ENCODE measurements around the gene GLUD1.
"Not testable (repeated sequence)": the region's sequence is repeated elsewhere in the genome, so short reads cannot be mapped to it uniquely, and the experiment has no call there.

The GLUD1 gene

DNA sequence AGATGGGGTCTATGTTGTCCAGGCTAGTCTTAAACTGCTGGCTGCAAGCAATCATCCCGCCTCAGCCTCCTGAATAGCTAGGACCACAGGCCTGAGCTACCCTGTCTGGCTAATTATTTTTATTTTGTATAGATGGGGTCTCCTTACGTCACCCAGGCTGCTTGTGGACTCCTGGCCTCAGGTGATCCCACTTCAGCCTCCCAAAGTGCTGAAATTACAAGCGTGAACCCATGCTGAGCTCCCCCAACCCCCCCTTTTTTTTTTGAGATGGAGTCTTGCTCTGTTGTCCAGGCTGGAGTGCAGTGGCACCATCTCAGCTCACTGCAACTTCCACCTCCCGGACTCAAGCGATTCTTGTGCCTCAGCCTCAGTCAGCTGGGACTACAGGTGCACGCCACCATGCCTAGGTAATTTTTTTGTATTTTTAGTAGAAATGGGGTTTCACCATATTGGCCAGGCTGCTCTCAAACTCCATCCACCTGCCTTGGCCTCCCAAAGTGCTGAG, 49.2 kb downstream of the GLUD1 start:
- no peak for DNase-seq (ENCODE audit: low read depth in 1 of 2, low spot score in 1 of 2)

DNA sequence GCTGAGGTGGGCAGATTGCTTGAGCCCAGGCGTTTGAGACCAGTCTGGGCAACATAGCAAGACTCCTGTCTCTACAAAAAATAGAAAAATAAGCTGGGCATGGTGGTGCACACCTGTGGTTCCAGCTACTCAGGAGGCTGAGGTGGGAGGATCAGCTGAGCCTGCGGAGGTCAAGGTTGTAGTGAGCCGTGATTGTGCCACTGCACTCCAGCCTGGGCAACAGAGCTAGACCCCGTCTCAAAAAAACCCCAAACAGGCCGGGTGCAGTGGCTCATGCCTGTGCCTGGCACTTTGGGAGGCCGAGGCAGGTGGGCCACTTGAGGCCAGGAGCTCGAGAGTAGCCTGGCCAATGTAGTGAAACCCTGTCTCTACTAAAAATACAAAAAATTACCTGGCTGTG, 51.1 kb downstream of the GLUD1 start:
- DNase-seq (ENCODE audit: low read depth in 1 of 2, low spot score in 1 of 2): not testable (repeated sequence)

DNA sequence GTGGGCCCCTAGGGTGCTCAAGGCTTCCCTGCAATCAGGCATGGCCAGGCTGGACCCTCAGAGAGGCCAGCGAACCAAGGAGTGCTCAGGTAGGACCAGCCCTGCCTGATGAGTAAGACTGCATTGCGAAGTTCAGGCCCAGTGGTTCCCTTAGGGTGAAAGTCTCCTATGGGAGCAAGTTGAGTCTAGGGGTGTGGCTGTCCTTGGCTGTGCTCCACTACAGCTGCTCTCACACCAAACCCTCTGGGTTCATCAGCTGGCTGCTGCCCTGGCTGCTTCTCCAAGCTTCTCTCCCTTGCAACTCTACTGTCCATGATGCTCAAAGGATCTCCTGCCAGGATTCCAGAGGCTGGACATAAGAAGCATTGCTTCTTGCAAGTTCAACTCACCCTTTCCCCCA, 55.9 kb downstream of the GLUD1 start:
- DNase-seq (ENCODE audit: low read depth in 1 of 2, low spot score in 1 of 2): no peak

DNA sequence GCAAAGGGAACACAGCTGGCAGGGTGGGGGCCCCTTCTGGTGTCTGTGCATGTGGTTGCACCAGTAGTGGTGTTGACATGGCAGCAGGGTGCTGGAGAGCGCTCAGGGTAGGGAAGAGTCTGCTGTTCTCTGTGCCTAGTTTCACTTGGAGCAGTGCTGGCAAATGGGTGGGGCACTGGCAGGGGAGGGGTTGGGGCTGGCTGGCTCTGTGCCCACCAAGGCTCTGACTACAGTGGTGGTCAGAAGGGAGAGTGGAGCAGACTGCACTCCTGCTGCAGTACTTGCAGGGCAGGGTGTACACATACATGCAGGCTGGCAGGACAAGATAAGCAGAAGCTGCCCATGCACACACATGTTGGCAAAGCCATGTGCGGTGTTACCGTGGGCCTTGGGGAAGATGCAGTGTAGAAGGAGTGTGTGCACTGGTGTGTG, 56.3 kb downstream of the GLUD1 start:
- no peak for DNase-seq (ENCODE audit: low read depth in 1 of 2, low spot score in 1 of 2)

DNA sequence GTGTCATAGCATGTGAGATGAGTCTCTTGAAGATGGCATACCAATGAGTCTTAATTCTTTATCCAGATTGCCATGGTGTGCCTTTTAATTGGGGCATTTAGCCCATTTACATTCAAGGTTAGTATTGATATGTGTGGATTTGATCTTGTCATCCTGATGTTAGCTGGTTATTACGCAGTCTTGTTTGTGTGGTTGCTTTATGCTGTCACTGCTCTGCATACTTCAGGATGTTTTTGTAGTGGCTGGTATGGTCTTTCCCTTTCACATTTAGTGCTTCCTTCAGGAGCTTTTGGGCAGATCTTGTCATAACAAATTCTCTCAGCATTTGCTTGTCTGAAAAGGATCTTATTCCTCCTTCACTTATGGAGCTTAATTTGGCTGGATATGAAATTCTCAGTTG, 58.0 kb downstream of the GLUD1 start:
- DNase-seq (ENCODE audit: low read depth in 1 of 2, low spot score in 1 of 2): no peak

DNA sequence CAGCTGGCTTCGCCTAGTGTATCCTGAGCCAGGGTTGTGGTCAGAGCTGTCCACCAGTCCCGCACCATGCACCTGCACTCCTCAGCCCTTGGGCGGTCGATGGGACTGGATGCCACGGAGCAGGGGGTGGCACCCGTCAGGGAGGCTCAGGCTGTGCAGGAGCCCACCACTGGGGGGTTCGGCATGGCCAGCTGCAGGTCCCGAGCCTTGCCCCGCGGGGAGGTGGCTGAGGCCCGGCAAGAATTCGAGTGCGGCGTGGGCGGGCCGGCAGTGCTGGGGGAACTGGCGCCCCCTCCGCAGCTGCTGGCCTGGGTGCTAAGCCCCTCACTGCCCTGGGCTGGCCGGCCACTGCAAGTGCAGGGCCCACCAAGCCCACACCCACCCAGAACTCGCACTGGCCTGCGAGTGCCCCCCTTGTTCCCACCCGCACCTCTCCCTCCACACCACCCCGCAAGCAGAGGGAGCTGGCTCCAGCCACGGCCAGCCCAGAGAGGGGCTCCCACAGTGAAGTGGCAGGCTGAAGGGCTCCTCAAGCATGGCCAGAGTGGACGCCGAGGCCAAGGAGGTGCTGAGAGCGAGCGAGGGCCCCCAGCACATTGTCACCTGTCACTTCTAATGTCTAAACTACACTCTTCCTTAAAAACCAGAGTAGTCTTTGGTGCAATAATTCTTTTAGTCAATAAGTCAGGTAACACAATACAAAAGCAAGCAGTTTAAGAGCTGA, 63.6 kb downstream of the GLUD1 start:
- no peak for DNase-seq (ENCODE audit: low read depth in 1 of 2, low spot score in 1 of 2)

DNA sequence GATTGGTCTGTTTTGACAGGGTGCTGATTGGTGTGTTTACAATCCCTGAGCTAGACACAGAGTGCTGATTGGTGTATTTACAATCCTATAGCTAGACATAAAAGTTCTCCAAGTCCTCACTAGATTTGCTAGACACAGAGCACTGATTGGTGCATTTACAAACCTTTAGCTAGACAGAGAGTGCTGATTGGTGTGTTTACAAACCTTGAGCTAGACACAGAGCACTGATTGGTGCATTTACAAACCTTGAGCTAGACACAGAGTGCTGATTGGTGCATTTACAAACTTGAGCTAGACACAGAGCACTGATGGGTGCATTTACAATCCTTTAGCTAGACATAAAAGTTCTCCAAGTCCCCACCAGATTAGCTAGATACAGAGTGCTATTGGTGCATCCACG, 64.2 kb downstream of the GLUD1 start:
- DNase-seq (ENCODE audit: low read depth in 1 of 2, low spot score in 1 of 2): not testable (repeated sequence)

DNA sequence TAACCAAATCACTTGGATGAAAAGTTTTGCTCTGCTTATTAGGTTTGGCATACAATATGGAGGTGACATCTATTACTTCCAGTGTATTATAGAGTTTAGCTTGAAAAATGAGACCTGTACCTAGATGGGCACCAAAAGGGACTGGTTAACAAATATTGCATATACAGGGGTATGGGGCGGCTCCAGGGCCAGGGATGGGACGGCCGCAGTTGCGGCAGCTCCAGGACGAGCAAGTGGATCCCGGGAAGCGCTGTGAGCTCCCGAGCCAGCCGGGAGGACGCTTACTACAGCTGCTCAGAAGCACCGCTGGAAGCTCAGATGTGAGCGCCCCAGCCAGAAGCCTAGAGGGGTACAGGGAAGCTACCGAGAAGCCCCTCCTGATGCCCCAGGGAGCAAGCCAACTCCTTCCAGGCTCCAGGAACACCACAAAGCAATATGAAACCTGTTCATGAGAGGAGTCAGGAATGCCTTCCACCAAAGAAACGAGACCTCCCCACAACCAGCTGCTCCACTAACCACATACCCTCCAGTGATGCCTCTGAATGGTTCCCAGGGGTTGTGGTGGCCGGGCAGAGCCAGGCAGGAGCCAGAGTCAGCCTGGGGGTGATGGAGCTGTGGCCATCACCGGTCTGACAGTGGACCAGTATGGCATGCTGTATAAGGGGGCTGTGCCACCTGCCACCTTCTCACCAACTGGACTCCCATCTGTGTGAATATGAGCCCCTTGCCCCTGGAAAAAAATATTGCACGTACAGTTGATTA, 67.7 kb downstream of the GLUD1 start:
- not testable (repeated sequence) for DNase-seq (ENCODE audit: low read depth in 1 of 2, low spot score in 1 of 2)

DNA sequence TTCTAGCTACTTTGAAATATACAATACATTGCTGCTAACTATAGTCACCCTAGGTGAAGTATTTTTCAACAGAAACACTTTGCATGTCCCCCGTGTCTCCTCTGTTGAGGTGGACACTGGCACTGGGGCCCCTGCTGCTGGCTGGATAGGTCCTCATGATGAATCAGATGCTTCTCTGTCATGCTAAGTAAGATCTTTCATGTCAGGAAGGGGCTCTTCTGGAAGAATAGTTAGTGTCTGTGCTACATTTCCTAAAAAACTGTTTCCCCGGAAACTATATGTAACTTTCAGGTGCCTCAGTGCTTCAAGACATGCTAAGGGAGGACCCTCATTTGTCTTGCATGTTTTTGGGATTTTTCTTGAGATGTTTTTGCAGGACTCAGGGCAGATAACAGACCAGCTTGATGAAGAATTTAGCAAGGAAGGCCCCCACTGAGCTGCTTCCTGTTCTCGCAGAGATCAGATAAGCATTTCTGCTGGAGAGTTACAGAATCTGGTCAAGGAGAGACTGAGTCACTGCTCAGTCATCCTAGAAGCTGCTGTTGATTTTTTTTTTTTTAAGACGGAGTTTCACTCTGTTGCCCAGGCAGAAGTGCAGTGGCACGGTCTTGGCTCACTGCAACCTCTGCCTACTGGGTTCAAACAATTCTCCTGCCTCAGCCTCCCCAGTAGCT, 69.2 kb downstream of the GLUD1 start:
- DNase-seq (ENCODE audit: low read depth in 1 of 2, low spot score in 1 of 2): not testable (repeated sequence)

DNA sequence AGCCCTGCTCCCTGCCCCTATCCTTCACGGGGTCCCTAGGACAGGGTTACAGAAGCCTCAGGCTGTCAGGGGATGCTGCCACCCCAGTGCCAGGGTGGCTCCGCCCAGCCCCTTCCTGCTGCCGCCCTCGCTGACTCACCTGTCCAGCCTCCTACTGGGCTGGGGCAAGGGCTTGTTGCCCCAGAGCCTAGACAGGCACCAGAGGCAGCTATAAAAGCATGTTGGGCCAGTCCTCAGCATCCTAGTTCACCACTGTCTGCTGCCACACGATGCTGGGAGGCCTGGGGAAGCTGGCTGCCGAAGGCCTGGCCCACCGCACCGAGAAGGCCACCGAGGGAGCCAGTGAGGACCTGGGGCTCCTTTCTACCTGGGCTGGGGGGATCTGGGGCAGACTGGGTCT, 74.6 kb downstream of the GLUD1 start, which contains the start of gene FAM25A:
Gene FAM25A, plus strand, starts transcription at position 239 of the 400 bp plus-strand sequence. Its CDS starts 31 bp downstream, at position 270.
- not testable (repeated sequence) for DNase-seq (ENCODE audit: low read depth in 1 of 2, low spot score in 1 of 2)

DNA sequence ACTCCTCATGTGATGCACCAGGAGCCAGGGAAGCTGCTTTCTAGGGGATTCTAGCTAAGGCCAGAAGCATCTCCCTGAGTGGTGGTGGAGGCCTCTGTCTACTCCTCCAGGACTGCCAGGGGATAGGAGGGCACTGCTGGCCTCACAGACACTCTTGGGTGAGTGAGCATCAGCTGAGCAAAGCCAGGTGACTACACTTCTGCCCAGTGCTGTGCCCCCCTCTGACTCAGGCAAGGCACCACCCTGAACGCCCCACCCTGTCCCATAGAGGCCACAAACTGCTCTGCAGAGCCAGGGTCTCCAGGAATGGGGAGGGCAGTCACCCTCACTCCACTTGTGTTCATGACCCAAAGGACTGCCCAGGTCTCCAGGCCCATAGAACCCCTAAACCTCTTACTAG, 75.1 kb downstream of the GLUD1 start:
- DNase-seq (ENCODE audit: low read depth in 1 of 2, low spot score in 1 of 2): not testable (repeated sequence)

DNA sequence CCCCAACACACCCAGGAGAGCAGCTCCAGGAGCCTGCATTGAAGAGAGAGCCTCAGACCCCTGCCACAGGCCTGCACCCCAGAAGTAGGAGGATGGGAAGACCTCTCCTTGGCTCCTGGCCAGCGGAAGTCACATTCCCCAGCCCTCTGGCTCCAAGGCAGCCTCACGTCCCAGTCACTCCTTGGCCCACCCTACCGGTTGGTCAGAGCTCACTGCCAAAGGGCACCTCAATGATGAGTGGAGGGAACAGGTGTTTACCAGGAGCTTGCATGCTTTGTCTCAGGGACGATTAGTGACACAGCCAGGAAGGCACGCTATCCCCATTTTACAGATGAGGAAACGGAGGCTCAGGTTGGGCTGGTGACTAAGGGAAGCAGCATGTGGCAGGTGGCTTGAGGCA, 75.6 kb downstream of the GLUD1 start:
- DNase-seq (ENCODE audit: low read depth in 1 of 2, low spot score in 1 of 2): not testable (repeated sequence)

DNA sequence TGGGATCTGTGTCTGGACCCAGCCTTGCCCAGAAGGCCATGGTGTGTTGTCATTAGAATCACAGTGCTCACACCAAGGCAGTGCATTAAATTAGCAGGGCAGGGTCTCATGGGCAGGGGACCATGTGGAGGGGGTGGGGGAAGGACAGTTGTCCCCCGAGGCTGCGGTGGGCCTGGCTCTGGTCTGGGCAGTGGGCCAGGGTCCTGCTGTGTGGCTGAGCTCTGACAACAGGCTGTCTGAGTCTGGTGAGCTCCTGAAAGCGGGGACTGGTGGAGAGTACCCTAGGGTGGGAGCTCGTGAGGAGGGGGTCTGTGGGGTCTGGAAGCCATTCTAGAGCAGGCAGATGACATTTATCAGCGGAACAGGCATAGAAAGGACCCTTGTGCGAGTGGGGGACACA, 76.5 kb downstream of the GLUD1 start:
- DNase-seq (ENCODE audit: low read depth in 1 of 2, low spot score in 1 of 2): not testable (repeated sequence)

DNA sequence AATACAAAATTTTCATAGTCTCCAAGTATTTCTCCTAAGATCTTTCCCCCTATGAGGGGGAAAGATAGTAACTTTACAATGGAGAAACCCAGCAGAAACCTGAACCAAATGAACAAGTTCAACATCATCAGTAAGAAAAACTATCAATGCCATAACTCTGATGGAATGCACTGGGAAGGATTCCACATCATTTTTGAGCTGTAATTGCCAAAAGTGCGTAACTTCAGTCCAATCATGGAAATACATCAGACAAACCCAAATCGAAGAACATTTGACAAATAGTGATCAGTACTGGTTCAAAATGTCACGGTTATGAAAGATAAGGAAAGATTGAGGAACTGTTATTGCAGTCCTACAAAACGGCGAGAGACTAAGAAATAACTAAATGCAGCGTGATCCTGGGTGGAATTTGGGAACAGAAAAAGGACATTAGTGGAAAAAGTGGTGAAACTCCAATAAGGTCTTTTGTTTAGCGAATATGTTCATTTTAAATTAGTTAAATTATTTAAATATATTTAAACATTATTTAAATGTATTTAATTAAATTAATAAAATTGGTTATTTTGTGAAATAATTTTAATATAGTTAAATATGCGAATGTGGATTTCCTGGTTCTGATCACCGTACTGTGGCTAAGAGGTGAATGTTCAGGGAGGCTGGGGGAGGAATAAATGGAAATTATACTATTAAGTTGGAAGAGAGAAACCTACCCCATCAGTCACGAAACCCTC, 79.5 kb downstream of the GLUD1 start:
- DNase-seq (ENCODE audit: low read depth in 1 of 2, low spot score in 1 of 2): not testable (repeated sequence)

DNA sequence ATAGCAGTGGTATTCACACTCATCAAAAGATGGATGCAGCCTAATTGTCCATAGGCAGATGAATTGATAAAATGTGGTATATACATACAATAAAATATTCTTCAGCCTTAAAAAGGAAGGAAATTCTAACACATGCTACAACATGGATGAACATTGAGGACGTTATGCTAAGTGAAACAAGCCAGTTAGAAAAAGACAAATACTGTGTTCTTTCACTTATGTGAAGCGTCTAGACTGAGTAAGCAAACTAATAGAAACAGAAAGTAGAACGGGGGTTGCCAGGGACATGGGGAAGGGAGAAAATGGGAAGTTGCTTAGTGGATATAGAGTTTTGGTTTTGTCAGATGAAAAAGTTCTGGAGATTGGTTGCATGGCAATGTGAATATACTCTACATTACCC, 81.1 kb downstream of the GLUD1 start:
- not testable (repeated sequence) for DNase-seq (ENCODE audit: low read depth in 1 of 2, low spot score in 1 of 2)

DNA sequence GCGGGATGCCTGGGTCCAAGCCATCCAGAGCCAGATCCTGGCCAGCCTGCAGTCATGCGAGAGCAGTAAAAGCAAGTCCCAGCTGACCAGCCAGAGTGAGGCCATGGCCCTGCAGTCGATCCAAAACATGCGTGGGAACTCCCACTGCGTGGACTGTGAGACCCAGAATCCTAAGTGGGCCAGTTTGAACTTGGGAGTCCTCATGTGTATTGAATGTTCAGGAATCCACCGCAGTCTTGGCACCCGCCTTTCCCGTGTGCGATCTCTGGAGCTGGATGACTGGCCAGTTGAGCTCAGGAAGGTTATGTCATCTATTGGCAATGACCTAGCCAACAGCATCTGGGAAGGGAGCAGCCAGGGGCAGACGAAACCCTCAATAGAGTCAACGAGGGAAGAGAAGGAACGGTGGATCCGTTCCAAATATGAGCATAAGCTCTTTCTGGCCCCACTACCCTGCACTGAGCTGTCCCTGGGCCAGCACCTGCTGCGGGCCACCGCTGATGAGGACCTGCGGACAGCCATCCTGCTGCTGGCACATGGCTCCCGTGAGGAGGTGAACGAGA, 85.4 kb downstream of the GLUD1 start:
- DNase-seq (ENCODE audit: low read depth in 1 of 2, low spot score in 1 of 2): not testable (repeated sequence)

DNA sequence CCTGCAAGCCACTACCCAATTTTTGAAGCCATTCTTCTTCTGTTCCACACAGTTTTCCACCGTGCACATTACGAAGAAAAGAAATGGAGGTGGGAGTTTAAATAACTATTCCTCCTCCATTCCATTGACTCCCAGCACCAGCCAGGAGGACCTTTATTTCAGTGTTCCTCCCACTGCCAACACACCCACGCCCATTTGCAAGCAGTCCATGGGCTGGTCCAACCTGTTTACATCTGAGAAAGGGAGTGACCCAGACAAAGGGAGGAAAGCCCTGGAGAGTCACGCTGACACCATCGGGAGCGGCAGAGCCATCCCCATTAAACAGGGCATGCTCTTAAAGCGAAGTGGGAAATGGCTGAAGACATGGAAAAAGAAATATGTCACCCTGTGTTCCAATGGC, 86.3 kb downstream of the GLUD1 start:
- not testable (repeated sequence) for DNase-seq (ENCODE audit: low read depth in 1 of 2, low spot score in 1 of 2)

DNA sequence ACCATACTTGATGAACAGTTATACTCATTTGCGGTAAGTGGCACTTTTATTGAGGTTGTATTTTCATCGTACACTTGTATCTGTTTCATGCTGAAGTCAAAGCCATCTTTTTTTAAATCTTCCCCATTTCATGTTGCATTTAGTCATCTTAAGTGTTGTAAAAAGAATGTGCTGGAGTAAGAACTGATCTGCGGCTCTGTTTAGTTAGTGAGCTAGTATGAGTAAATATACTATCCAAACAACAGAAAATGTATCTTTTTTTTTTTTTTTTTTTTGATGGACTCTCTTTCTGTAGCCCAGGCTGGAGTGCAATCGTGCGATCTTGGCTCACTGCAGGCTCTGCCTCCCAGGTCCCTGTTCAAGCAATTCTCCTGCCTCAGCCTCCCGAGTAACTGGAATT, 87.0 kb downstream of the GLUD1 start:
- not testable (repeated sequence) for DNase-seq (ENCODE audit: low read depth in 1 of 2, low spot score in 1 of 2)

DNA sequence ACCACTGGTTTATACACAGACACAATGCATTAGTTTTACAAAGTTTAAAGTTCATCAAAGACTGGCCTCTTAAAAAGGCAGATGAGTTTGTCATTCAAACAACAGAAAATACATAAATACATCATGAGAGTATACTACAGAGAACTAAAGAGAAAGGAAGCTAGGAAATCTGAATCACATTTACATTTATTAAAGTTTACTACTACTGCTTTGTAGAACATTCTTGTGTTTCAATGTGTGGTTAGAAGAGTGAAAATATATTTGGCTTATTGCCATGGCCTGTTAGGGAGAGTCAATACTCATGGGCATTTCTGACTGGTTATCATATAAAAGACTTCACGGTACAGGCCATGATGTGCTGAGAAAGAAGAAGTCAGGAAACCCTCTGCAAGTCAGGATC, 87.5 kb downstream of the GLUD1 start:
- not testable (repeated sequence) for DNase-seq (ENCODE audit: low read depth in 1 of 2, low spot score in 1 of 2)

DNA sequence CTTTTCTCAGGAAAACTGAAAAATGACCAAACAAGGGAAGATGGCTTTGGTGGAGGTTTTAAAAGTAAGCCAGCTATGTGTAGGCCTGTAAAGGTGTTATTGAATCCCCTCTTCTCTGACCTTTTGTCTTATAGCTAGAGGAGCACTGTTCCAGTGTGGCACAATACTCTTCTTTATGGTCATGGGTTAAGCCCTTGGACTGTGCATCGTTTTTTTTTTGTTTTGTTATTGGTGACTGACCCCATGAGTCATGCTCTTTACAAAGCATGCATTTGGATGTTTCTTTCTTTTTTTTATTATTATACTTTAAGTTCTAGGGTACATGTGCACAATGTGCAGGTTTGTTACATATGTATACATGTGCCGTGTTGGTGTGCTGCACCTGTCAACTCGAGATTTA, 94.2 kb downstream of the GLUD1 start:
- no peak for DNase-seq (ENCODE audit: low read depth in 1 of 2, low spot score in 1 of 2)
